GM19468 (cell line): Measurements from ENCODE around the gene TMPRSS4.

Source experiments
- ATAC-seq: cut with Tn5 transposase; IDR thresholded peaks from one replicate; pipeline ENCODE4 v1.9.1; 2021; ENCODE audit warnings: mild to moderate bottlenecking, moderate library complexity, moderate number of reproducible peaks; ENCODE audit not compliant: unreplicated experiment; ENCODE audit errors: extremely low read depth

Gene TMPRSS4

GRCh38 chr11:118073554-118073953 lies 3.3 kb upstream of the TMPRSS4 start:
- ATAC-seq, result no peak

GRCh38 chr11:118074091-118074685 lies 2.7 kb upstream of the TMPRSS4 start:
- ATAC-seq, result no peak

GRCh38 chr11:118074785-118075184 lies 2.1 kb upstream of the TMPRSS4 start:
- ATAC-seq, result no peak

GRCh38 chr11:118078911-118079411 lies 2.1 kb downstream of the TMPRSS4 start:
- no peak for ATAC-seq

- no peak for ATAC-seq
Observed at GRCh38 chr11:118079491-118079890, 2.6 kb downstream of the TMPRSS4 start.

- ATAC-seq, result no peak
Observed at GRCh38 chr11:118080296-118080695, 3.4 kb downstream of the TMPRSS4 start.

GRCh38 chr11:118081241-118081958 lies 4.5 kb downstream of the TMPRSS4 start:
- ATAC-seq, result no peak

- ATAC-seq, result no peak
Observed at GRCh38 chr11:118082880-118083552, 6.1 kb downstream of the TMPRSS4 start.

- ATAC-seq, result no peak
Observed at GRCh38 chr11:118084247-118084646, 7.4 kb downstream of the TMPRSS4 start.

- no peak for ATAC-seq
Observed at GRCh38 chr11:118084656-118085055, 7.8 kb downstream of the TMPRSS4 start.

- ATAC-seq, result no peak
Observed at GRCh38 chr11:118086913-118087768, 10.3 kb downstream of the TMPRSS4 start, which contains the start of gene SMIM35. SMIM35 (minus strand) TSS chr11:118086963; CDS start chr11:118086757, 206 bp downstream.

GRCh38 chr11:118087931-118088330 lies 11.1 kb downstream of the TMPRSS4 start:
- no peak for ATAC-seq

GRCh38 chr11:118088531-118088930 lies 11.7 kb downstream of the TMPRSS4 start:
- no peak for ATAC-seq

- ATAC-seq, result no peak
Observed at GRCh38 chr11:118090545-118091162, 13.8 kb downstream of the TMPRSS4 start.

- ATAC-seq, result no peak
Observed at GRCh38 chr11:118091690-118092089, 14.8 kb downstream of the TMPRSS4 start.

- no peak for ATAC-seq
Observed at GRCh38 chr11:118092907-118093571, 16.2 kb downstream of the TMPRSS4 start.

GRCh38 chr11:118095493-118095892 lies 18.6 kb downstream of the TMPRSS4 start:
- ATAC-seq, result no peak

- ATAC-seq, result no peak
Observed at GRCh38 chr11:118095967-118096367, 19.1 kb downstream of the TMPRSS4 start.
